Lower leg skin (tissue), 4 donors: ENCODE data around the gene EFL1. TPM values are rescaled to one million over a fixed set of nuclear protein-coding genes. Genes with fewer than 3 reads are reported as not detected.
"Not testable (repeated sequence)": the region's sequence is repeated elsewhere in the genome, so short reads cannot be mapped to it uniquely, and the experiment has no call there.

Experiments used
- DNase-seq, 2 donors: peaks; one replicate each; pipeline ENCODE4 v3.0.0-alpha.2; 2019; ENCODE audit warnings: low spot score in 2 of 2
- H3K4me3 ChIP-seq: fragments of 200-600 bp; sonication (generic); 2 replicates; pipeline ENCODE4 v1.5.1; 2017; ENCODE audit warnings: mild to moderate bottlenecking, low read depth; ENCODE audit not compliant: poor library complexity, severe bottlenecking
- CTCF ChIP-seq, 3 donors: fragments of 450-650 bp; IDR thresholded peaks; one replicate each; pipeline ENCODE4 v1.5.1; 2016; ENCODE audit warnings: antibody characterized with exemption in 3 of 3, mild to moderate bottlenecking in 3 of 3, moderate library complexity in 2 of 3
- POLR2A ChIP-seq, 2 donors: fragments of 450-650 bp; IDR thresholded peaks; one replicate each; pipeline ENCODE4 v1.6.1; 2016 to 2017; ENCODE audit warnings: antibody characterized with exemption in 2 of 2, mild to moderate bottlenecking in 1 of 2, moderate library complexity in 1 of 2
- WGBS, 2 donors: methylation state at CpG; one replicate each; pipeline ENCODE4 v1.1.5; 2018; 5-methylcytosine and 5-hydroxymethylcytosine counted together
- intact Hi-C: fragments of 100-400 bp; cut with DNase I; formaldehyde crosslinking; loops from one replicate; pipeline ENCODE4 v1.15.0; 2023; ENCODE audit warnings: low total_unique reads
- total RNA-seq, 4 donors: library from RNA; depleted of rRNA; stranded (reverse); fragments of >200 nt; gene quantifications; one replicate each; pipeline ENCODE4 v1.1.0, GENCODE V29; 2016

EFL1 gene
- total RNA-seq, 4 donors from 2014 or later: 17.8 to 20.7 (median 19.5) TPM

GRCh38 chr15:82304778-82305090 is 42.2 kb upstream of the EFL1 start:
- TF ChIP-seq POLR2A (IDR thresholded peaks at IDR 0.05) (no peak), CTCF (IDR thresholded peaks at IDR 0.05) (no peak)
- 86 to 88% methylated on average over 4 of the region's 4 CpGs for WGBS, 2 donors
- no peak overlapping the region for H3K4me3 ChIP-seq
- intact Hi-C loops: no loop called here
- DNase-seq: no peak

- intact Hi-C loops: no loop called here
- DNase-seq: no peak
- WGBS, 2 donors: 92 to 97% methylated on average over 12 of the region's 12 CpGs
- TF ChIP-seq POLR2A (IDR thresholded peaks at IDR 0.05) (no peak), CTCF (IDR thresholded peaks at IDR 0.05) (no peak)
- no peak overlapping the region for H3K4me3 ChIP-seq
Measured at GRCh38 chr15:82303956-82304777, 41.6 kb upstream of the EFL1 start.

GRCh38 chr15:82301296-82302016 is 38.9 kb upstream of the EFL1 start:
- 80 to 83% methylated on average over 3 of the region's 3 CpGs for WGBS, 2 donors
- TF ChIP-seq POLR2A (IDR thresholded peaks at IDR 0.05): no peak
- no peak for TF ChIP-seq CTCF (IDR thresholded peaks at IDR 0.05)
- no peak for DNase-seq
- H3K4me3 ChIP-seq: no peak overlapping the region
- intact Hi-C loops: no loop called here

- 87 to 93% methylated on average over 7 of the region's 7 CpGs for WGBS, 2 donors
- no peak for DNase-seq
- intact Hi-C loops: no loop called here
- no peak overlapping the region for H3K4me3 ChIP-seq
- TF ChIP-seq POLR2A (IDR thresholded peaks at IDR 0.05) (no peak), CTCF (IDR thresholded peaks at IDR 0.05) (no peak)
Measured at GRCh38 chr15:82300883-82301282, 38.3 kb upstream of the EFL1 start.

GRCh38 chr15:82300326-82300725 is 37.8 kb upstream of the EFL1 start:
- H3K4me3 ChIP-seq, DNase-seq, intact Hi-C loops: not testable (repeated sequence)
- WGBS, 2 donors: 55 to 59% methylated on average over 6 of the region's 6 CpGs

- H3K4me3 ChIP-seq, intact Hi-C loops, DNase-seq: not testable (repeated sequence)
- WGBS, 2 donors: 70 to 79% methylated on average over 4 of the region's 6 CpGs
Measured at GRCh38 chr15:82299511-82299914, 37.0 kb upstream of the EFL1 start.
